ENCODE data around the gene ARFIP1.

DNA sequence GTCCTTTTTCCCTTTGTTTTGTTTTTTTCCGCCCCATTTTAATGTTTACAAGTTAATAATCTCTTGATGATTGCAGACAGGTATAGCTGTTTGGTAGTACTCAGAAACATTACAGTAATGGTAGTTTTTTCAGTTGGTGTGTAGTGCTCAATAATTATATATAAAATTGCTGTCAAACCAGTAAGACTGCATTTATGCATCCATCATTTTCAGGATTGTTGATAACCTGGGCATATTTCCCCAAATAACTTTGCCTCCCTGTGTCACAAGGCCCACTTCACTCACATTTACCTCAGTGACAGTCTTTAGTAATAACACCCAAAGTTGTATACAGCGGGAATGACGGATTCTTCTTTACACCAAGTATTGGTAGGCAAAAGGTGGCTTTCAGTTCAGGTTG lies 16.1 kb downstream of the ARFIP1 start:
- TF ChIP-seq, protein P1, sequence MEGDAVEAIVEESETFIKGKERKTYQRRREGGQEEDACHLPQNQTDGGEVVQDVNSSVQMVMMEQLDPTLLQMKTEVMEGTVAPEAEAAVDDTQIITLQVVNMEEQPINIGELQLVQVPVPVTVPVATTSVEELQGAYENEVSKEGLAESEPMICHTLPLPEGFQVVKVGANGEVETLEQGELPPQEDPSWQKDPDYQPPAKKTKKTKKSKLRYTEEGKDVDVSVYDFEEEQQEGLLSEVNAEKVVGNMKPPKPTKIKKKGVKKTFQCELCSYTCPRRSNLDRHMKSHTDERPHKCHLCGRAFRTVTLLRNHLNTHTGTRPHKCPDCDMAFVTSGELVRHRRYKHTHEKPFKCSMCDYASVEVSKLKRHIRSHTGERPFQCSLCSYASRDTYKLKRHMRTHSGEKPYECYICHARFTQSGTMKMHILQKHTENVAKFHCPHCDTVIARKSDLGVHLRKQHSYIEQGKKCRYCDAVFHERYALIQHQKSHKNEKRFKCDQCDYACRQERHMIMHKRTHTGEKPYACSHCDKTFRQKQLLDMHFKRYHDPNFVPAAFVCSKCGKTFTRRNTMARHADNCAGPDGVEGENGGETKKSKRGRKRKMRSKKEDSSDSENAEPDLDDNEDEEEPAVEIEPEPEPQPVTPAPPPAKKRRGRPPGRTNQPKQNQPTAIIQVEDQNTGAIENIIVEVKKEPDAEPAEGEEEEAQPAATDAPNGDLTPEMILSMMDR (IDR thresholded peaks at IDR 0.05; ENCODE audit: poor library complexity, severe bottlenecking): no peak
- TF ChIP-seq, protein P2, sequence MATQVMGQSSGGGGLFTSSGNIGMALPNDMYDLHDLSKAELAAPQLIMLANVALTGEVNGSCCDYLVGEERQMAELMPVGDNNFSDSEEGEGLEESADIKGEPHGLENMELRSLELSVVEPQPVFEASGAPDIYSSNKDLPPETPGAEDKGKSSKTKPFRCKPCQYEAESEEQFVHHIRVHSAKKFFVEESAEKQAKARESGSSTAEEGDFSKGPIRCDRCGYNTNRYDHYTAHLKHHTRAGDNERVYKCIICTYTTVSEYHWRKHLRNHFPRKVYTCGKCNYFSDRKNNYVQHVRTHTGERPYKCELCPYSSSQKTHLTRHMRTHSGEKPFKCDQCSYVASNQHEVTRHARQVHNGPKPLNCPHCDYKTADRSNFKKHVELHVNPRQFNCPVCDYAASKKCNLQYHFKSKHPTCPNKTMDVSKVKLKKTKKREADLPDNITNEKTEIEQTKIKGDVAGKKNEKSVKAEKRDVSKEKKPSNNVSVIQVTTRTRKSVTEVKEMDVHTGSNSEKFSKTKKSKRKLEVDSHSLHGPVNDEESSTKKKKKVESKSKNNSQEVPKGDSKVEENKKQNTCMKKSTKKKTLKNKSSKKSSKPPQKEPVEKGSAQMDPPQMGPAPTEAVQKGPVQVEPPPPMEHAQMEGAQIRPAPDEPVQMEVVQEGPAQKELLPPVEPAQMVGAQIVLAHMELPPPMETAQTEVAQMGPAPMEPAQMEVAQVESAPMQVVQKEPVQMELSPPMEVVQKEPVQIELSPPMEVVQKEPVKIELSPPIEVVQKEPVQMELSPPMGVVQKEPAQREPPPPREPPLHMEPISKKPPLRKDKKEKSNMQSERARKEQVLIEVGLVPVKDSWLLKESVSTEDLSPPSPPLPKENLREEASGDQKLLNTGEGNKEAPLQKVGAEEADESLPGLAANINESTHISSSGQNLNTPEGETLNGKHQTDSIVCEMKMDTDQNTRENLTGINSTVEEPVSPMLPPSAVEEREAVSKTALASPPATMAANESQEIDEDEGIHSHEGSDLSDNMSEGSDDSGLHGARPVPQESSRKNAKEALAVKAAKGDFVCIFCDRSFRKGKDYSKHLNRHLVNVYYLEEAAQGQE (IDR thresholded peaks at IDR 0.05; ENCODE audit: borderline replicate concordance): no peak
- TF ChIP-seq RAD21 (conservative IDR thresholded peaks at IDR 0.05) (no peak), POLR2AphosphoS5 (IDR thresholded peaks at IDR 0.05) (no peak), EZH2 (IDR thresholded peaks at IDR 0.05; ENCODE audit: borderline replicate concordance, insufficient read depth, low read length, poor library complexity, severe bottlenecking) (no peak)
